ENCODE data around the gene NAP1L4.
A peak's percentile ranks its signal among the peaks of the same experiment; 100 is the strongest.

NAP1L4 gene

GRCh38 chr11:2931771-2932738 is 60.1 kb downstream of the NAP1L4 start:
- H3K9me3 Mint-ChIP-seq: no peaks in the 10 kb centered on the region
- peaks cover 50% of the 10 kb centered on the region for H3K27me3 Mint-ChIP-seq
- ATAC-seq: no peak
- no peak overlapping the region for H3K27ac Mint-ChIP-seq
- H3K4me1 Mint-ChIP-seq: peaks cover 30% of the 10 kb centered on the region
- no peaks in the 10 kb centered on the region for H3K36me3 Mint-ChIP-seq
- H3K4me3 Mint-ChIP-seq: no peak overlapping the region

GRCh38 chr11:2931420-2931746 is 60.7 kb downstream of the NAP1L4 start:
- Mint-ChIP-seq H3K4me3 (no peak overlapping the region), H3K27ac (no peak overlapping the region), H3K36me3 (no peaks in the 10 kb centered on the region), H3K9me3 (no peaks in the 10 kb centered on the region), H3K27me3 (peaks cover 56% of the 10 kb centered on the region), H3K4me1 (peaks cover 30% of the 10 kb centered on the region)
- no peak for ATAC-seq

- H3K4me3 Mint-ChIP-seq: peak overlapping the region; percentile 71
- ATAC-seq: peak; percentile 60
- H3K27ac Mint-ChIP-seq: peak overlapping the region; percentile 80
- H3K27me3 Mint-ChIP-seq: peaks cover 59% of the 10 kb centered on the region
- no peaks in the 10 kb centered on the region for H3K9me3 Mint-ChIP-seq
- H3K4me1 Mint-ChIP-seq: peaks cover 30% of the 10 kb centered on the region
- H3K36me3 Mint-ChIP-seq: no peaks in the 10 kb centered on the region
Measured at GRCh38 chr11:2930704-2931419, 61.3 kb downstream of the NAP1L4 start.

- H3K27me3 Mint-ChIP-seq: peaks cover 59% of the 10 kb centered on the region
- peak; percentile 64 for ATAC-seq
- H3K4me3 Mint-ChIP-seq: peak overlapping the region; percentile 71
- no peaks in the 10 kb centered on the region for H3K36me3 Mint-ChIP-seq
- H3K9me3 Mint-ChIP-seq: no peaks in the 10 kb centered on the region
- H3K27ac Mint-ChIP-seq: peak overlapping the region; percentile 80
- H3K4me1 Mint-ChIP-seq: peaks cover 30% of the 10 kb centered on the region
Measured at GRCh38 chr11:2929950-2930703, 62.0 kb downstream of the NAP1L4 start.

GRCh38 chr11:2929531-2929949 is 62.6 kb downstream of the NAP1L4 start:
- Mint-ChIP-seq H3K27me3 (peaks cover 59% of the 10 kb centered on the region), H3K36me3 (no peaks in the 10 kb centered on the region), H3K4me3 (peak overlapping the region; percentile 71), H3K27ac (peak overlapping the region; percentile 80), H3K9me3 (no peaks in the 10 kb centered on the region), H3K4me1 (peaks cover 30% of the 10 kb centered on the region)
- peak; percentile 47 for ATAC-seq

- H3K27ac Mint-ChIP-seq: peak within 1 kb of the TSS; percentile 80
- H3K9me3 Mint-ChIP-seq: no peaks in the 10 kb centered on the region
- H3K27me3 Mint-ChIP-seq: peaks cover 59% of the 10 kb centered on the region
- no peaks in the 10 kb centered on the region for H3K36me3 Mint-ChIP-seq
- H3K4me1 Mint-ChIP-seq: peaks cover 30% of the 10 kb centered on the region
- peak within 1 kb of the TSS; percentile 76 for H3K4me3 Mint-ChIP-seq
- ATAC-seq: peak; percentile 11
Measured at GRCh38 chr11:2928605-2929530, 63.3 kb downstream of the NAP1L4 start, which contains the start of gene PHLDA2. TSS of gene PHLDA2 (minus strand) at chr11:2929420. CDS start at chr11:2929364, 56 bp downstream.

GRCh38 chr11:2927851-2928604 is 64.1 kb downstream of the NAP1L4 start:
- Mint-ChIP-seq H3K27me3 (peaks cover 59% of the 10 kb centered on the region), H3K36me3 (no peaks in the 10 kb centered on the region), H3K4me1 (peaks cover 30% of the 10 kb centered on the region), H3K4me3 (peak overlapping the region; percentile 48), H3K27ac (no peak overlapping the region), H3K9me3 (no peaks in the 10 kb centered on the region)
- no peak for ATAC-seq

- no peaks in the 10 kb centered on the region for H3K36me3 Mint-ChIP-seq
- H3K27ac Mint-ChIP-seq: no peak overlapping the region
- H3K27me3 Mint-ChIP-seq: peaks cover 53% of the 10 kb centered on the region
- H3K9me3 Mint-ChIP-seq: no peaks in the 10 kb centered on the region
- ATAC-seq: no peak
- peaks cover 26% of the 10 kb centered on the region for H3K4me1 Mint-ChIP-seq
- H3K4me3 Mint-ChIP-seq: no peak overlapping the region
Measured at GRCh38 chr11:2927121-2927800, 64.9 kb downstream of the NAP1L4 start.

GRCh38 chr11:2926611-2927051 is 65.5 kb downstream of the NAP1L4 start:
- no peak for ATAC-seq
- Mint-ChIP-seq H3K9me3 (no peaks in the 10 kb centered on the region), H3K36me3 (no peaks in the 10 kb centered on the region), H3K27ac (no peak overlapping the region), H3K27me3 (peaks cover 47% of the 10 kb centered on the region), H3K4me1 (peaks cover 26% of the 10 kb centered on the region), H3K4me3 (no peak overlapping the region)

- Mint-ChIP-seq H3K27me3 (peaks cover 31% of the 10 kb centered on the region), H3K4me3 (no peak overlapping the region), H3K9me3 (no peaks in the 10 kb centered on the region), H3K27ac (no peak overlapping the region), H3K36me3 (no peaks in the 10 kb centered on the region), H3K4me1 (peaks cover 17% of the 10 kb centered on the region)
- ATAC-seq: no peak
Measured at GRCh38 chr11:2924821-2925675, 67.1 kb downstream of the NAP1L4 start.

DNA sequence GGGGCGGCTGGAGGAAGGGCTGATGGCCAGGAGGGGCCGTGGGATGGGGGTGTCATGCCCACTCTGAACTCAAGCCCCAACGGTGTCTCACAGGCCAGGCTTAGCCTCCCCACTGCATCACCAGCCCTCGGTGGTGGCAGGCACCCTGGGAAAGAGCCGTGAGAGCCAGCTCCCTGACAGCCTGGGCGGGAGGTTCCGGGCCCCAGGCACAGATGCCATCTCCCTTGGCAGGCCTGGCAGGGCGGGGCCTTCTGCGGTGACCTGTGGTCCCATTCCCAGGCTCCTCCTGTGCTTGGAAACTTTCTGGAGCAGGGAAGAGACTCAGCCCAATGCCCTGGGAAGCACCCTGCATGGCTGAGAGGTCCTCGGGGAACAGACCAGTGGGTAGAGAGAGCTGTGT is 67.7 kb downstream of the NAP1L4 start:
- Mint-ChIP-seq H3K27ac (no peak overlapping the region), H3K4me3 (no peak overlapping the region), H3K4me1 (peaks cover 13% of the 10 kb centered on the region), H3K36me3 (no peaks in the 10 kb centered on the region), H3K9me3 (no peaks in the 10 kb centered on the region), H3K27me3 (peaks cover 24% of the 10 kb centered on the region)
- ATAC-seq: no peak

GRCh38 chr11:2923446-2924375 is 68.4 kb downstream of the NAP1L4 start:
- Mint-ChIP-seq H3K4me3 (no peak overlapping the region), H3K9me3 (no peaks in the 10 kb centered on the region), H3K27me3 (peaks cover 24% of the 10 kb centered on the region), H3K4me1 (peaks cover 9% of the 10 kb centered on the region), H3K27ac (no peak overlapping the region), H3K36me3 (no peaks in the 10 kb centered on the region)
- peak; percentile 14 for ATAC-seq

Measured in stimulated activated memory B cell treated with anti-CD40 and anti-IgM and Interleukin-4, amounts not matched to agents 10 μg/mL and 1 μg/mL and 100 μg/mL, for 72 hours (primary cell).